ENCODE data around the gene FYB1. TPM values are rescaled to one million over a fixed set of nuclear protein-coding genes. Genes with fewer than 3 reads are reported as not detected.

FYB1 gene
- polyA plus RNA-seq, 2 donors: 0.86 to 1.4 TPM

DNA sequence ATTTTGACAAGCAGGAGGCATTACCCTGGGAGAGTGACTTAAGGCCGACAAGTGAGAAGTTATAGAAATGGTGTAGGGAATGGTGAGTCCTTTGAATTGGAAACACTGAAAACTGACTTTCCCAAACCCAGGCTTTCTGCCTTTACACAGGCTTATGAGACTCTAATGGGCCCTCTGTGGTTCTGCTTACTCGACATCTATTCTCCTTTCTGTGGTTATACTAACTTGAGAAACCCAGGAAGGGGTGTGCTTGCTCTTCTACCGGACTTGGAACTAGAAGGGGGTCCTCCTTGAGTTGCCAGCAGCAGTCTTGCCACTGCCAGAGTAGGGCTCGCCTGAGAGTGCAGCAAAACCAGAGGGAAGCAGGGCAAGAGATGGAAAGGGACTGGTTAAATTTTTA is 63.3 kb downstream of the FYB1 start:
- no peaks in the 10 kb centered on the region for H3K27me3 ChIP-seq (ENCODE audit: control insufficient read depth in 1 of 2, insufficient read depth in 2 of 2, low read length in 2 of 2)
- WGBS, 2 donors: 61 to 71% methylated on average over 4 of the region's 4 CpGs
- H3K27ac ChIP-seq (ENCODE audit: low read depth in 2 of 2, low read length in 1 of 2): no peak overlapping the region
- no peak overlapping the region for H3K4me3 ChIP-seq (ENCODE audit: low read depth in 1 of 2, low read length in 2 of 2)
- no peaks in the 10 kb centered on the region for H3K36me3 ChIP-seq (ENCODE audit: control insufficient read depth in 2 of 2, insufficient read depth in 2 of 2, low read length in 1 of 2)
- H3K9me3 ChIP-seq (ENCODE audit: control insufficient read depth in 2 of 2, insufficient read depth in 1 of 2, low read depth in 1 of 2, low read length in 1 of 2): no peaks in the 10 kb centered on the region
- H3K4me1 ChIP-seq (ENCODE audit: control insufficient read depth in 2 of 2, insufficient read depth in 2 of 2, low read length in 1 of 2): no peaks in the 10 kb centered on the region

GRCh38 chr5:39151745-39152144 is 67.6 kb downstream of the FYB1 start:
- H3K9me3 ChIP-seq (ENCODE audit: control insufficient read depth in 2 of 2, insufficient read depth in 1 of 2, low read depth in 1 of 2, low read length in 1 of 2): no peaks in the 10 kb centered on the region
- no peaks in the 10 kb centered on the region for H3K4me1 ChIP-seq (ENCODE audit: control insufficient read depth in 2 of 2, insufficient read depth in 2 of 2, low read length in 1 of 2)
- 56 to 59% methylated on average over 2 of the region's 2 CpGs for WGBS, 2 donors
- no peaks in the 10 kb centered on the region for H3K27me3 ChIP-seq (ENCODE audit: control insufficient read depth in 1 of 2, insufficient read depth in 2 of 2, low read length in 2 of 2)
- H3K27ac ChIP-seq (ENCODE audit: low read depth in 2 of 2, low read length in 1 of 2): no peak overlapping the region
- no peaks in the 10 kb centered on the region for H3K36me3 ChIP-seq (ENCODE audit: control insufficient read depth in 2 of 2, insufficient read depth in 2 of 2, low read length in 1 of 2)
- H3K4me3 ChIP-seq (ENCODE audit: low read depth in 1 of 2, low read length in 2 of 2): no peak overlapping the region

- Histone ChIP-seq H3K9me3 (ENCODE audit: control insufficient read depth in 2 of 2, insufficient read depth in 1 of 2, low read depth in 1 of 2, low read length in 1 of 2) (no peaks in the 10 kb centered on the region), H3K4me1 (ENCODE audit: control insufficient read depth in 2 of 2, insufficient read depth in 2 of 2, low read length in 1 of 2) (no peaks in the 10 kb centered on the region), H3K4me3 (ENCODE audit: low read depth in 1 of 2, low read length in 2 of 2) (no peak overlapping the region), H3K36me3 (ENCODE audit: control insufficient read depth in 2 of 2, insufficient read depth in 2 of 2, low read length in 1 of 2) (no peaks in the 10 kb centered on the region), H3K27me3 (ENCODE audit: control insufficient read depth in 1 of 2, insufficient read depth in 2 of 2, low read length in 2 of 2) (no peaks in the 10 kb centered on the region), H3K27ac (ENCODE audit: low read depth in 2 of 2, low read length in 1 of 2) (no peak overlapping the region)
- 90 to 94% methylated on average over 4 of the region's 4 CpGs for WGBS, 2 donors
These were observed 69.4 kb downstream of the FYB1 start for GRCh38 chr5:39149966-39150365.

GRCh38 chr5:39148983-39149534 is 70.3 kb downstream of the FYB1 start:
- Histone ChIP-seq H3K36me3 (ENCODE audit: control insufficient read depth in 2 of 2, insufficient read depth in 2 of 2, low read length in 1 of 2) (no peaks in the 10 kb centered on the region), H3K27ac (ENCODE audit: low read depth in 2 of 2, low read length in 1 of 2) (no peak overlapping the region), H3K27me3 (ENCODE audit: control insufficient read depth in 1 of 2, insufficient read depth in 2 of 2, low read length in 2 of 2) (no peaks in the 10 kb centered on the region), H3K9me3 (ENCODE audit: control insufficient read depth in 2 of 2, insufficient read depth in 1 of 2, low read depth in 1 of 2, low read length in 1 of 2) (no peaks in the 10 kb centered on the region), H3K4me3 (ENCODE audit: low read depth in 1 of 2, low read length in 2 of 2) (no peak overlapping the region), H3K4me1 (ENCODE audit: control insufficient read depth in 2 of 2, insufficient read depth in 2 of 2, low read length in 1 of 2) (no peaks in the 10 kb centered on the region)

DNA sequence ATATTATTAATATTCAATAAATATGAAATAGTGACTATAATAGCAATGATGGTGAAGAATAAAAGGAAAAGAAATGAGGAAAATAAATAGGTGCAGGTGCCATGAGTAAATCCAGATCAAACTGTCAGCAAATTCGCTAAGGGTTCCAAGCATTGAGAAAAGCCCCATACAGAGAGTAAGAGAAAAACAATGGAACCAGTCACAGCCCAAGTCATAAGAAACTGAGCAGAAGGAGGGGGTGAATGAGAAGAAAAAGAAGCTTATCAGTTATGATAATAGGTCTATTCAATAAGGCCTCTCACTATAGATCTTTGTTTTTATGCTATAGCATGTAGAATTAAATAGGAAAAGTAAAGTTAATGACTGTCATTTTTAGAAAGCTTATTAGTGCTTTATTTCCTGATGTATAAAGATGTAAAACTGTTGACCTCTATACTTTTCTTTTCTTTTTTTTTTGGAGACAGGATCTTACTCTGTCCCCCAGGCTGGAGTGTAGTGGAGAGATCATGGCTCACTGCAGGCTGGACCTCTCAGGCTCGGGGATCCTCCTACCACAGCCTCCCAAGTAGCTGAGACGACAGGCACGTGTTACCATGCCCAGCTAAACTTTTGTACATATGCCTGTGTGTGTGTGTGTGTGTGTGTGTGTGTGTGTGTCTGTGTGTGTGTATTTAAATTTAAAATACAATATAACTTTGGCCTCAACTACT is 72.4 kb downstream of the FYB1 start:
- Histone ChIP-seq H3K36me3 (ENCODE audit: control insufficient read depth in 2 of 2, insufficient read depth in 2 of 2, low read length in 1 of 2) (no peaks in the 10 kb centered on the region), H3K27ac (ENCODE audit: low read depth in 2 of 2, low read length in 1 of 2) (no peak overlapping the region), H3K4me3 (ENCODE audit: low read depth in 1 of 2, low read length in 2 of 2) (no peak overlapping the region), H3K27me3 (ENCODE audit: control insufficient read depth in 1 of 2, insufficient read depth in 2 of 2, low read length in 2 of 2) (no peaks in the 10 kb centered on the region), H3K9me3 (ENCODE audit: control insufficient read depth in 2 of 2, insufficient read depth in 1 of 2, low read depth in 1 of 2, low read length in 1 of 2) (no peaks in the 10 kb centered on the region), H3K4me1 (ENCODE audit: control insufficient read depth in 2 of 2, insufficient read depth in 2 of 2, low read length in 1 of 2) (no peaks in the 10 kb centered on the region)
- 85 to 88% methylated on average over 4 of the region's 4 CpGs for WGBS, 2 donors

- H3K4me3 ChIP-seq (ENCODE audit: low read depth in 1 of 2, low read length in 2 of 2): no peak overlapping the region
- no peaks in the 10 kb centered on the region for H3K9me3 ChIP-seq (ENCODE audit: control insufficient read depth in 2 of 2, insufficient read depth in 1 of 2, low read depth in 1 of 2, low read length in 1 of 2)
- H3K36me3 ChIP-seq (ENCODE audit: control insufficient read depth in 2 of 2, insufficient read depth in 2 of 2, low read length in 1 of 2): no peaks in the 10 kb centered on the region
- no peak overlapping the region for H3K27ac ChIP-seq (ENCODE audit: low read depth in 2 of 2, low read length in 1 of 2)
- H3K27me3 ChIP-seq (ENCODE audit: control insufficient read depth in 1 of 2, insufficient read depth in 2 of 2, low read length in 2 of 2): no peaks in the 10 kb centered on the region
- WGBS, 2 donors: 90 to 96% methylated on average over 3 of the region's 3 CpGs
- no peaks in the 10 kb centered on the region for H3K4me1 ChIP-seq (ENCODE audit: control insufficient read depth in 2 of 2, insufficient read depth in 2 of 2, low read length in 1 of 2)
These were observed 76.1 kb downstream of the FYB1 start for GRCh38 chr5:39143151-39143860.

GRCh38 chr5:39140558-39141168 is 78.7 kb downstream of the FYB1 start:
- no peak overlapping the region for H3K4me3 ChIP-seq (ENCODE audit: low read depth in 1 of 2, low read length in 2 of 2)
- no peak overlapping the region for H3K27ac ChIP-seq (ENCODE audit: low read depth in 2 of 2, low read length in 1 of 2)
- H3K4me1 ChIP-seq (ENCODE audit: control insufficient read depth in 2 of 2, insufficient read depth in 2 of 2, low read length in 1 of 2): no peaks in the 10 kb centered on the region
- H3K27me3 ChIP-seq (ENCODE audit: control insufficient read depth in 1 of 2, insufficient read depth in 2 of 2, low read length in 2 of 2): no peaks in the 10 kb centered on the region
- H3K9me3 ChIP-seq (ENCODE audit: control insufficient read depth in 2 of 2, insufficient read depth in 1 of 2, low read depth in 1 of 2, low read length in 1 of 2): no peaks in the 10 kb centered on the region
- WGBS, 2 donors: 85 to 88% methylated on average over 7 of the region's 7 CpGs
- no peaks in the 10 kb centered on the region for H3K36me3 ChIP-seq (ENCODE audit: control insufficient read depth in 2 of 2, insufficient read depth in 2 of 2, low read length in 1 of 2)

- H3K36me3 ChIP-seq (ENCODE audit: control insufficient read depth in 2 of 2, insufficient read depth in 2 of 2, low read length in 1 of 2): no peaks in the 10 kb centered on the region
- H3K9me3 ChIP-seq (ENCODE audit: control insufficient read depth in 2 of 2, insufficient read depth in 1 of 2, low read depth in 1 of 2, low read length in 1 of 2): no peaks in the 10 kb centered on the region
- no peaks in the 10 kb centered on the region for H3K4me1 ChIP-seq (ENCODE audit: control insufficient read depth in 2 of 2, insufficient read depth in 2 of 2, low read length in 1 of 2)
- WGBS, 2 donors: 44% methylated on average over 2 of the region's 2 CpGs
- no peak overlapping the region for H3K4me3 ChIP-seq (ENCODE audit: low read depth in 1 of 2, low read length in 2 of 2)
- no peaks in the 10 kb centered on the region for H3K27me3 ChIP-seq (ENCODE audit: control insufficient read depth in 1 of 2, insufficient read depth in 2 of 2, low read length in 2 of 2)
- no peak overlapping the region for H3K27ac ChIP-seq (ENCODE audit: low read depth in 2 of 2, low read length in 1 of 2)
These were observed 80.5 kb downstream of the FYB1 start for GRCh38 chr5:39138892-39139291.

- H3K27me3 ChIP-seq (ENCODE audit: control insufficient read depth in 1 of 2, insufficient read depth in 2 of 2, low read length in 2 of 2): no peaks in the 10 kb centered on the region
- no peaks in the 10 kb centered on the region for H3K36me3 ChIP-seq (ENCODE audit: control insufficient read depth in 2 of 2, insufficient read depth in 2 of 2, low read length in 1 of 2)
- H3K4me3 ChIP-seq (ENCODE audit: low read depth in 1 of 2, low read length in 2 of 2): no peak overlapping the region
- H3K9me3 ChIP-seq (ENCODE audit: control insufficient read depth in 2 of 2, insufficient read depth in 1 of 2, low read depth in 1 of 2, low read length in 1 of 2): no peaks in the 10 kb centered on the region
- 44 to 49% methylated on average over 9 of the region's 9 CpGs for WGBS, 2 donors
- no peak overlapping the region for H3K27ac ChIP-seq (ENCODE audit: low read depth in 2 of 2, low read length in 1 of 2)
- no peaks in the 10 kb centered on the region for H3K4me1 ChIP-seq (ENCODE audit: control insufficient read depth in 2 of 2, insufficient read depth in 2 of 2, low read length in 1 of 2)
These were observed 81.4 kb downstream of the FYB1 start for GRCh38 chr5:39137819-39138451.

Data from esophagus (tissue), 2 donors.